ENCODE results near the gene ARL9.

- no peak for TF ChIP-seq EZH2 (IDR thresholded peaks at IDR 0.05; ENCODE audit: borderline replicate concordance, low read depth, low read length)
- TF ChIP-seq, protein P1, sequence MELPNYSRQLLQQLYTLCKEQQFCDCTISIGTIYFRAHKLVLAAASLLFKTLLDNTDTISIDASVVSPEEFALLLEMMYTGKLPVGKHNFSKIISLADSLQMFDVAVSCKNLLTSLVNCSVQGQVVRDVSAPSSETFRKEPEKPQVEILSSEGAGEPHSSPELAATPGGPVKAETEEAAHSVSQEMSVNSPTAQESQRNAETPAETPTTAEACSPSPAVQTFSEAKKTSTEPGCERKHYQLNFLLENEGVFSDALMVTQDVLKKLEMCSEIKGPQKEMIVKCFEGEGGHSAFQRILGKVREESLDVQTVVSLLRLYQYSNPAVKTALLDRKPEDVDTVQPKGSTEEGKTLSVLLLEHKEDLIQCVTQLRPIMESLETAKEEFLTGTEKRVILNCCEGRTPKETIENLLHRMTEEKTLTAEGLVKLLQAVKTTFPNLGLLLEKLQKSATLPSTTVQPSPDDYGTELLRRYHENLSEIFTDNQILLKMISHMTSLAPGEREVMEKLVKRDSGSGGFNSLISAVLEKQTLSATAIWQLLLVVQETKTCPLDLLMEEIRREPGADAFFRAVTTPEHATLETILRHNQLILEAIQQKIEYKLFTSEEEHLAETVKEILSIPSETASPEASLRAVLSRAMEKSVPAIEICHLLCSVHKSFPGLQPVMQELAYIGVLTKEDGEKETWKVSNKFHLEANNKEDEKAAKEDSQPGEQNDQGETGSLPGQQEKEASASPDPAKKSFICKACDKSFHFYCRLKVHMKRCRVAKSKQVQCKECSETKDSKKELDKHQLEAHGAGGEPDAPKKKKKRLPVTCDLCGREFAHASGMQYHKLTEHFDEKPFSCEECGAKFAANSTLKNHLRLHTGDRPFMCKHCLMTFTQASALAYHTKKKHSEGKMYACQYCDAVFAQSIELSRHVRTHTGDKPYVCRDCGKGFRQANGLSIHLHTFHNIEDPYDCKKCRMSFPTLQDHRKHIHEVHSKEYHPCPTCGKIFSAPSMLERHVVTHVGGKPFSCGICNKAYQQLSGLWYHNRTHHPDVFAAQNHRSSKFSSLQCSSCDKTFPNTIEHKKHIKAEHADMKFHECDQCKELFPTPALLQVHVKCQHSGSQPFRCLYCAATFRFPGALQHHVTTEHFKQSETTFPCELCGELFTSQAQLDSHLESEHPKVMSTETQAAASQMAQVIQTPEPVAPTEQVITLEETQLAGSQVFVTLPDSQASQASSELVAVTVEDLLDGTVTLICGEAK (IDR thresholded peaks at IDR 0.05), result peak; percentile 94
- TF ChIP-seq, protein P1 (CRISPR knock-in tag; IDR thresholded peaks at IDR 0.05), result no peak
- no peak for TF ChIP-seq PCBP2 (IDR thresholded peaks at IDR 0.05; ENCODE audit: low read depth, low read length, poor library complexity, severe bottlenecking)
- peak; percentile 96 for TF ChIP-seq POLR2A (conservative IDR thresholded peaks at IDR 0.05)
- no peak for TF ChIP-seq ZNF274 (IDR thresholded peaks at IDR 0.05; ENCODE audit: borderline replicate concordance, low read depth, low read length)
- 0 out of 2 replicates have a peak, but pooled peaks have one; percentile 69 for TF ChIP-seq TCF7 (IDR thresholded peaks at IDR 0.05; ENCODE audit: borderline replicate concordance)
- no peak for TF ChIP-seq ZKSCAN1 (IDR thresholded peaks at IDR 0.05; ENCODE audit: low read depth, low read length)
Observed at GRCh38 chr4:56467284-56468096, 38.1 kb upstream of the ARL9 start, which contains the start of gene SRP72.

Data from K562 (cell line).